Glomerular endothelial cell (primary cell): ENCODE measurements around the gene SBF1. TPM values are rescaled to one million over a fixed set of nuclear protein-coding genes. Genes with fewer than 3 reads are reported as not detected.
"Not testable (repeated sequence)": the region's sequence is repeated elsewhere in the genome, so short reads cannot be mapped to it uniquely, and the experiment has no call there.

ENCODE experiments used
- DNase-seq: peaks from one replicate; pipeline ENCODE4 v3.0.0-alpha.2; 2011; ENCODE audit warnings: low read depth, low spot score; ENCODE audit errors: extremely low read depth
- total RNA-seq: library from RNA; depleted of rRNA; stranded (reverse); fragments of >200 nt; gene quantifications from 2 replicates; pipeline ENCODE4 v1.2.3, GENCODE V29; 2015

The SBF1 gene
- total RNA-seq, 1 donor from 2014 or later = 66.0 TPM

DNA sequence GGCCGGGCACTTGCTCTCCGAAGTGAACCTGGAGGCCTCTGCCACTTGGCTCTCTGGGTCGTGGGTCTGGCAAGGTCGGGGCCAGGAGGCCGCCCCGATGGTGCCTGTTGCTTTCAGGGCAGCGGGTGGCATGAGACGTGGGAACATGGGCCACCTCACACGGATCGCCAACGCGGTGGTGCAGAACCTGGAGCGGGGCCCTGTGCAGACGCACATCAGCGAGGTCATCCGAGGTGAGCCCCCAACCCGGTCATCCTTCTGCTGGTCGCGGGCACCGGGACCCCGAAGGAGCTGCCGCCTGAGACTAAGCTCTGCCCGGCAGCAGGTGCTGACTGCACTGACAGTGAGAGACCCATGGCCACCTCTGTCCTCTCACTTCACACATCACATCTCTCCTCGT, 40.0 kb downstream of the SBF1 start:
- DNase-seq = no peak

DNA sequence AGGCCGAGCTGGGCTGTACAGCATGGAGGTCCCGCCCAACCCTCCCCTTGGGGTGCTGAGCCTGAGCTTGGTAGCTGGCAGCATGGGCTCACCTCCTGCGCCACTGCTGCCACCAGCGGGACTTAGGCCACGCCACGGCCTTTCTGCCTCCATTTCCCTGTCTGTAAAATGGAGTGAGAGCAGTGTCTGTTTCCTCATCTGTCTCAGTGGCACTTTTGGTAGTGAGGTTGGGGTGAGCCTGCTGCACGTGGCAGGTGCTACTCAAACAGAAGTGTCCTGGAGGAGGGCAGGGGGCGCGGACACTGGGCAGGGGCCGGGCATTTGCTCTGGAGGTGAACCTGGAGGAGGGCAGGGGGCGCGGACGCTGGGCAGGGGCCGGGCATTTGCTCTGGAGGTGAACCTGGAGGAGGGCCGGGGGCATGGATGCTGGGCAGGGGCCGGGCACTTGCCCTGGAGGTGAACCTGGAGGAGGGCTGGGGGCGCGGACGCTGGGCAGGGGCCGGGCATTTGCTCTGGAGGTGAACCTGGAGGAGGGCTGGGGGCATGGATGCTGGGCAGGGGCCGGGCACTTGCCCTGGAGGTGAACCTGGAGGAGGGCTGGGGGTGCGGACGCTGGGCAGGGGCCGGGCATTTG, 41.8 kb downstream of the SBF1 start:
- DNase-seq = not testable (repeated sequence)

GRCh38 chr22:50432131-50432876, 42.5 kb downstream of the SBF1 start:
- no peak for DNase-seq

GRCh38 chr22:50425179-50425916, 49.5 kb downstream of the SBF1 start:
- no peak for DNase-seq

GRCh38 chr22:50423956-50424355, 50.9 kb downstream of the SBF1 start:
- no peak for DNase-seq

DNA sequence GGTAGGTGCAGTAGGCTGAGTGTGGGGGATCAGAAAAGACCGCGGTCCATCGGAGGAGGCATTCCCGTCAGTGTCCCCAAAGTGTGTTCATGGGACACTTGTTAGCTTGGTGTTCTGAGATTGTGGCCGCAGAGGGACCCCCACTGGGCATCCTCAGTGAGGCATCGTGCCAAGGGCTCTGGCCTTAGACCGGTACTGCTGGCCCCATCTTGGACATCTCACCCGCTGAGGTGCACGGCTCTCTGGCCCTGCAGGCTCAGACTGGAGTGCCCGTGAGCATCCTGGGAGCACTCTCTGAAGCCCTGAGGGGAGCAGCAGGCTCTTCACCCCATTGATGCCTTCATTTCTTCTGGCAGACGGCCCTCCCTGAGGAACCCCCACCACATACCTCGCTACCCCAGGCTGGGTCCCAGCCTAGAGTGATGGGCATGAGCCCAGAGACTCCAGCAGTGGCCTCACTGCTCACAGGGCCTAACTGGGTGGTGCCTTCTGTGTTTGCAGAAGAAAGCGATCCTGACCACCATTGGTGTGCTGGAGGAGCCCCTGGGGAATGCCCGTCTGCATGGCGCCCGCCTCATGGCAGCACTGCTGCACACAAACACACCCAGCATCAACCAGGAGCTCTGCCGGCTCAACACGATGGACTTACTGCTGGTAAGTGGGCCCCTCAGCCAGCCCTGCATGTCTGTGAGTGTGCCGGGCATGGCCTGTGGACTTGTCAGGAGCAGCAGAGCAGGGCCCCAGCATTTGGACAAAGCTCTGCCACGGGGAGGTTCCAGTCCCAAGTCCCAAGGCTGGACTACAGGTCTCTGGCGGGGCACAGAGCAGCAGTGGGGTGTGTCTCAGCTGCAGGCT, 51.6 kb downstream of the SBF1 start:
- DNase-seq = no peak

- no peak for DNase-seq
These were observed 52.8 kb downstream of the SBF1 start for GRCh38 chr22:50422046-50422445.

- no peak for DNase-seq
These were observed 54.3 kb downstream of the SBF1 start for GRCh38 chr22:50420581-50420980.

DNA sequence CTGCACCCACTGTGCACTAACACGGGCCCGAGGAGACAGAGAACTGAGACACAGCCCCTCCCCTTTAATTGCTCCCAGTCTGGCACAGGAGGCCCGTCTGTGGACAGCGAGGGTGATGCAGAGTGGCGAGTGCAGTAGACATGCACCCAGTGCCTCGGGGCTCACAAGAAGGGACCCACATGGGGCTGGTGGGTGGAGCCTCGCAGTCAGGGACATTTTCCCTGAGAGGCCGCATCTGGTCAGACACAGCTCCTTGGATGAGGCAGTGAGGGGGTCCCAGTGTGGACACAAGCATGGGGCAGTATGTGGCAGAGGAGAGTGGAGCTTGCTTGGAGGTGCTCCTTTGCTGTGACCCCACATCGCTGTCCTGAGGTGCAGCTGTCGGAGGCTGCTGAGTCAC, 54.8 kb downstream of the SBF1 start:
- DNase-seq = no peak

- no peak for DNase-seq
These were observed 55.7 kb downstream of the SBF1 start for GRCh38 chr22:50419116-50419515.

GRCh38 chr22:50418624-50419023, 56.2 kb downstream of the SBF1 start:
- no peak for DNase-seq

- no peak for DNase-seq
These were observed 57.2 kb downstream of the SBF1 start for GRCh38 chr22:50417411-50418210.

DNA sequence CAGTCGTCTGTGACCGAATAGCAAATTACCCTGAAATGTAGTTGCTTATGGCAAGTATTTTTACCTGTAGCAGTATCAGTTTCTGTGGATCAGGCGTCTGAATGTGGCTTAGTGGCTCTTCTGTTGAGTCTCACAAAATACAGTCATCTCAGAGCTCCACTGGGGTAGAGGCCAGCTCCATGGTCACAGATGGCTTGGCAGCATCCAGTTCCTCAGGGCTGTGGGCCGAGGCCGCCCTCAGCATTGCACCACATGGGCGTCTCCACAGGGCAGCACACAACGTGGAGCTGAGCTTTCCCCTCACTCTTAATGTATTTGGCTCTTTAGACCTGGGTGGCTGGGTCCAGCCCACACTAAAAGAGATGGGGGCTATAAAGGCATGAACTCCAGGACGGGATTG, 57.8 kb downstream of the SBF1 start:
- no peak for DNase-seq

DNA sequence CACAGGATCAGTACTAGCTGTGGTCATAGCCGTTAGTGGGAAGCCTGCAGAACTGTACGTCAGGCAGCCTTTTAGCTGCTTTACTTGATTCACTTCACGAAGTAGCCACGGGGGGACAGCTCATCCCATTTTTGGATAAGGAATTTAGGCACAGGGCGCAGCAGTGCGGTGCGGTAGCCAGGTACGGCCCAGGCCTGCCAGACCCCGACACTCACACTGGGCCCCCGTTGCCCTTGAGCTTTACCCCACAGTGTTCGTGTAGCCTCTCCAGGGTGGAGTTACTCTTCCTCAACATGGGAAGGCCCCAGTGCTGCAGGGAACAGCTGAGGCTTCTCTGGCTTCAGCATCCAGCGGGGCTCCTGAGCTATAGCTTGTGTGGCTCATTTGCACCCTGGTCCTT, 59.4 kb downstream of the SBF1 start:
- no peak for DNase-seq

DNA sequence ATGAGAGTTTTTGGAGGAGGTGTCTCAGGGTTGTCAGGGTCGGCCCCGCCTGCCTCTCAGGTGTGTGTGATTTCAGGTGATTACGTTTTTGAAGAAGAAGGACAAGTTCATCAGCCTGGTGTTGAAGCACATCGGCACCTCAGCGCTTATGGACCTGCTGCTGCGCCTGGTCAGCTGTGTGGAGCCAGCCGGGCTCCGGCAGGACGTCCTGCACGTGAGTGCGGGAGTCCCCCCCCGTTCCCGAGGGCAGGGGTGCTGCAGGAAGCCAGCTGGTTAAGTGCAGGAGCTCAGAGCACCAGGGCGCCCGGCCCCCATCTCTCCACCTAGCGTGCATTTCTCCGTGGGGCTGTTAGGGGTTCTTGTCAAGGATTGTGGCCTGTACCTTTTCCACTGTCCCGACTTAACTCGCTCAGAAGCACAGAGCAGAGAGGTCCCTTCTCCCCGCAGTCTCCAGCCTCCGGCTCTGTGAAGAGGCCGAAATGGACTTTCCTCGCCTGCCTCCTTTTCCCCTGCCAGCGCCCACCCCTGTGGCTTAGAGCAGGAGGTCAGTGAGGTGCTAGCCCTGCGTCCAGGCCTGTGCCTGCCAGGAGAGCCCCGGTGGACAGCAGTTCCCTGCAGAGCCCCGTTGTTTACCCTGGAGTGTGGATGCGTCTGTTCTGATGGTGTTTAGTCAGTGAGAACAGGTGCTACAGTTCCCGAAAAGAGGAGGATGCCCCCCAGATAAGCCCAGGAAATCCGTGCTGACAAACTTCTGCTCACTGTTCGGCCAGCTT, 60.2 kb downstream of the SBF1 start:
- no peak for DNase-seq

DNA sequence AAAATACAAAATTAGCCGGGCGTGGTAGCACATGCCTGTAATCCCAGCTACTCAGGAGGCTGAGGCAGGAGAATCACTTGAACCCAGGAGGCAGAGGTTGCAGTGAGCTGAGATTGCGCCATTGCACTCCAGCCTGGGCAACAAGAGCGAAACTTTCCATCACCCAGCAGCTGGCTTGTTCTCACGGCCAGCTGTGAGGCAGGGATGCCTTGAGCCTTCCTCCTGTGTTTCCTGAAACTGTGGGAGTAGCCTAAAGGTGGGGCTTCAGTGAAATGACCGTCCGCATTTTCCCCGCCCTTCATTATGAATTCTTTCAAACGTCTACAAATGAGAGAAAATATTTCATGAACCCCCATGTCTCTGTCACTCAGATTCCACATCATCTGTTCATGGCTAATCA, 65.9 kb downstream of the SBF1 start:
- not testable (repeated sequence) for DNase-seq

DNA sequence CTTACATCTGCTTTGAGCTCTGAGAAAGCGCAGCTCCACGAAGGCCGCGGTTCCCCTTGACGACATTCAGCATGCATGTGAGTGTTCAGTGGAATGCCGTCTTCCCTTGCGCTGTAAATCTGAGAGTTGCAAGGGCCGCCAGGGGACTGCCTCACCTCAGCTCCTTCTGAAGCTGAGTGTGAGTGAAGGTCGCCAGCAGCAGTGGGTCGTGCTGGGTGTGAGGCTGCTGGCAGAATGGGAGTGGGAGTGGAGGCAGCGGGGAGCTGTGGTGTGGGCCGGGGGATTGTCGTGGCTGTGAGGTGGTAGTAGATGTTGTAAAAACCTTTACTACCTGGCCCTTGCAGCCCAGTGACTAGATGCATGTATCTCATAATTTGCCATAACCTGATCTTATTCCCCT, 66.5 kb downstream of the SBF1 start:
- DNase-seq = no peak

DNA sequence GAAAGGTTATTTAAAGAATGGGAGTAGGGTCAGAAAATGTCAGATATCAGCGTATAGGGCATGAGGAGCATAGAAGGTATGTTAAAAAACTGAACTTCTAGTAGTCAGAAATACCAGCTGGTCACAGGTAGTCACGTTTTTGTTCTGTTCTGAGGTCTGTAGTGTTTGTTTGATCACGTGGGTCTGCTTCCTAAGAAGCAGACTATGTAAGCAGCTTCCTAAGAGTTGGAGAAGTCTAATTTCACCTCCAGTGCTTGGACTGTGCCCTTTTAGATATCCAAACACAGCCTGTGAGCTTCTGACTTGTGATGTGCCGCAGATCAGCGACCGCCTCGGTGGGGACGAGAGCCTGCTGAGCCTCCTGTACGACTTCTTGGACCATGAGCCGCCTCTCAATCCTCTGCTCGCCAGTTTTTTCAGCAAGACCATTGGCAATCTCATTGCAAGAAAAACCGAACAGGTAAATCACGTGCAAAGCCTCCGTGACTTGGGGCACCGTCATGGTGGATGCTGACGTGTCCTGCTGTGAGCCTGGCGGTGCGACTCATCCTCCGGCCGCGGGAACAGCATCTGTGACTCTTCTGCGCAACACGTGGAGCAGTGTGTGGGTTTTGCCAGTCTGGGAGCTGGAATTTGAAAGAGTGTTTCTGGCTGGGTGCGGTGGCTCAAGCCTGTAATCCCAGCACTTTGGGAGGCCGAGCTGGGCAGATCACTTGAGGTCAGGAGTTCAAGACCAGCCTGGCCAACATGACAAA, 68.2 kb downstream of the SBF1 start:
- no peak for DNase-seq

- DNase-seq = peak; percentile 4
These were observed 71.1 kb downstream of the SBF1 start for GRCh38 chr22:50403701-50404101.
